ENCODE data around the gene GREM1.

The GREM1 gene

DNA sequence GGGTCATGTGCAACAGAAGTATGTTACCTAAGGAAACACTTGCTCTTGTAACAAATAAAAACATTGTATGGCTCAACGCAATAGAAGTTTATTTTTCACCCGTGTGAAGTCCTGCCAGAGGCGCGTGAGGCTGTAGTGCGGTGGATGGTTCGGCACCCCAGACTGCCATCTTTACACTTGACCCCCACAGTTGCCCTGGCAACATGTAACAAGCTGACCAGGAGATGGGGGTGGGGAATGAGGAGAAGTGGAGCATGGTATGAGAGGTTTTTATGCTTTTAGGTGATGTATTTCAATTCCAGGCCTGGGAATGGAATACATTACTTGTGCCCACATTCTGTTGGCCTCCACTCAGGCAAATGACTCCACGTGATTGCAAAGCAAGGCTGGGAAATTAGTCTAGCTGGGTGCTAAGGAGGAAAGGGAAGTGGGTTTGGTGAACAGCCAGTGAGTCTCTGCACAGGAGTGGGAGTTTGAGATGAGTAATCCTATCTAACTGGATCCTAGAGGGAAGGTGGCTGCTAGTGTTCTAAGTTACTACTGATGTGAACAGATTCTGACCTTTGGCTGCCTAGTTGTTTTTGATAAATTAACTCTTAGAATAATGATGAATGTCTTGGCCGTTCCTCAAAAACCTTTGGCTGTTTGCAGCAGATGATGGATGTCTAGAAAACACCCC is 33.8 kb upstream of the GREM1 start:
- Histone ChIP-seq H3K9me3 (no peaks in the 10 kb centered on the region), H3K27me3 (ENCODE audit: low read depth) (no peaks in the 10 kb centered on the region), H3K4me3 (no peak overlapping the region), H3K4me1 (no peaks in the 10 kb centered on the region), H3K36me3 (replicated peaks) (no peaks in the 10 kb centered on the region)
- in situ Hi-C loops (cut with MboI; ENCODE audit: low sequenced_read_pairs) = no loop called here
- no peak for DNase-seq (ENCODE audit: low spot score in 2 of 2)

DNA sequence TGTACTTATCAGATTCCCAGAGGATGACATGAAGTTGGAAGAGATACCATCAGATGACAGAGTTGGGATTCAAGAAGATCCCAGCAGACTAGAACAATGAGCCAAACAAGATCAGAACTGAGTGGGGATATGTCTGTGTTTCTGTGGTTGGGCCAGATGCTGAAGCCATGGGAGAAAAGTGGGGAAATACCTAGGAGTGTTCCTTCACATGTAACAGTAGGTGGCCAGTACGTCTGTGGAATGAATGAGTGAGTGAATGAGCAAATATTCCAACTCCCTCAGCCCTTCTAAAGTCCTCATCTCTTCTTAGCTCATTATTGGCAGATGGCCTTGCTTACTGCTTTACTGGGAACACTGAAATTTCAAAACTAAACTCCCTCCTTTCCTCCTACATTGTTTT is 32.2 kb upstream of the GREM1 start:
- Histone ChIP-seq H3K27me3 (ENCODE audit: low read depth) (no peaks in the 10 kb centered on the region), H3K36me3 (replicated peaks) (no peaks in the 10 kb centered on the region), H3K4me3 (no peak overlapping the region), H3K4me1 (no peaks in the 10 kb centered on the region), H3K9me3 (no peaks in the 10 kb centered on the region)
- no peak for DNase-seq (ENCODE audit: low spot score in 2 of 2)
- in situ Hi-C loops (cut with MboI; ENCODE audit: low sequenced_read_pairs) = no loop called here

DNA sequence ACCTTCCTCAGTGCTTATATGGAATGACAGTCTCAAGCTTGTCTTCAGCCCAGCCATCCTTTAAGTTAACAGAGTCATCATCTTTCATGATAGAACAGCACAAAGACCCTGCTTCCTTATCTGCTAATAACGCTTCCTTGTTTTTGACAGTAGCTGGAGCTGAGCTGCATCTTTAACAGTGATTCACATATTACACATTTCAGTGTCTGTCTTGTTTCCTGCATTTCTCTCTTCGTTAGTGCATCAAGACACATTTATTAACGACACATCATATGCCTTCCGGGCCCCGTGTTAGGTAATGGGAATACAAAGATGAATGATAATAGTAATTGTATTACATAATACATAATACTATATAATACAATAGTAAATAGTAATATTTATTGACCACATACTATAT is 30.2 kb upstream of the GREM1 start:
- peaks cover 2% of the 10 kb centered on the region; the same call in 1 of the 2 replicates for H3K27me3 ChIP-seq (ENCODE audit: low read depth)
- no peaks in the 10 kb centered on the region for H3K9me3 ChIP-seq
- H3K4me1 ChIP-seq = no peaks in the 10 kb centered on the region
- no peaks in the 10 kb centered on the region for H3K36me3 ChIP-seq (replicated peaks)
- in situ Hi-C loops (cut with MboI; ENCODE audit: low sequenced_read_pairs) = no loop called here
- no peak overlapping the region for H3K4me3 ChIP-seq
- DNase-seq (ENCODE audit: low spot score in 2 of 2) = no peak

DNA sequence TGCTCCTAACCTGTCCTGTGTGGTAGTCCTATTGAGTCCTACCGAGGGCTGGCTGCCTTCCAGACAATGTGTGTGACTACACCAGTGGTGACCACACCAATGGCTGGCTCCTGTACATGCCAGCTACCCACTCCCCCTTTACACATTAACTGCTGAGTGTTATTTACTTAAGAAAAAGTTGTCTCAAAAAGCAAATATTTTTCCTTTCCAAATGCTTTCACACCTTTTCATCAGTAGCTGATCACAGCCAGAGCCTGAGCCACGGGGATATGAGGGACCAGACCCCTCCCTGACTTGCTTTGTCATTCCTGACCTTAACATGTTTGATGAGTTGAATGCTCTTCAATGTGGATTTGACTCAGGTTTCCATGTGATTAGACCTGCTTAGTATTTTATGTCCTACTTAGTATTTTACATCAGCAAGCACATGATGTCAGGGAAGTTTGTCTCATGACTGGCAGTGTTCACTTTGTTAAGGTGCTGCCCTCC is 29.6 kb upstream of the GREM1 start:
- no peak for DNase-seq (ENCODE audit: low spot score in 2 of 2)
- Histone ChIP-seq H3K27me3 (ENCODE audit: low read depth) (peaks cover 2% of the 10 kb centered on the region; the same call in 1 of the 2 replicates), H3K36me3 (replicated peaks) (no peaks in the 10 kb centered on the region), H3K9me3 (no peaks in the 10 kb centered on the region), H3K4me1 (no peaks in the 10 kb centered on the region), H3K4me3 (no peak overlapping the region)
- in situ Hi-C loops (cut with MboI; ENCODE audit: low sequenced_read_pairs) = no loop called here

DNA sequence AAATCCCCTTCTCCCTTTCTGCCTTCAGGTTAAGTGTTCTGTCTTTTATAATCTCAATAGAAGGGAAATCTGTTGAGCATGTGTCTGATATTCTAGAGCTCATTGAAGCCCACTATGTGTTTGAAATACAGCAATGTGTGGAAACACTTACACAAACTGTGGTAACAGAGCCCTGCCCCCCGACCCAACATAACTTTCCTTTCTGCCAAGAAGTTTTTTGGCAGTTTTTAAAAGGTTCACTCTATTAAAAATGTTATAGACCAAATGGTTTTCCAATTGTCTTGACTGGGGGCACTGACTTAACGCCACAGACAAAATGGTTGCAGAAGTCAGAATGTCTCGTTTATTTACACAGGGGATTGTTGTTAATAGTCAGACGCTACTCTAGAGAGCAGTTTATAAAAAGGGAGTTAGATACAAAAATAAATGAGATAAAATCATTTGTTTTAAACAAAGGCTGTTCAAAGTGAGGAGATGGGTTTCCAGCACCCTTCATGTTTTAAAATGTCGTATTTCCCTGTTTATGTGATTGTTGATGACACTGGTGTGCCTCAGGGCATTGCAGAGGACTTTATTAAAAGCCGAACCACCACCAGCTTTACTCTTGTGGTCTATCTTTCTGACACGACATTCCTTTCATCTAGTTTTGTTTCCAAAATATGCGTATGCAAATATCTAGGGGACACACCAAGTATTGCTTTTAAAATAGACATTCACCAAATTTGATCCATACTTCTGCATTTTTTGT is 26.7 kb upstream of the GREM1 start:
- no peak for DNase-seq (ENCODE audit: low spot score in 2 of 2)
- no peak overlapping the region for H3K4me3 ChIP-seq
- no peaks in the 10 kb centered on the region for H3K9me3 ChIP-seq
- H3K4me1 ChIP-seq = no peaks in the 10 kb centered on the region
- H3K36me3 ChIP-seq (replicated peaks) = no peaks in the 10 kb centered on the region
- H3K27me3 ChIP-seq (ENCODE audit: low read depth) = peaks cover 2% of the 10 kb centered on the region; the same call in 1 of the 2 replicates
- in situ Hi-C loops (cut with MboI; ENCODE audit: low sequenced_read_pairs) = no loop called here

DNA sequence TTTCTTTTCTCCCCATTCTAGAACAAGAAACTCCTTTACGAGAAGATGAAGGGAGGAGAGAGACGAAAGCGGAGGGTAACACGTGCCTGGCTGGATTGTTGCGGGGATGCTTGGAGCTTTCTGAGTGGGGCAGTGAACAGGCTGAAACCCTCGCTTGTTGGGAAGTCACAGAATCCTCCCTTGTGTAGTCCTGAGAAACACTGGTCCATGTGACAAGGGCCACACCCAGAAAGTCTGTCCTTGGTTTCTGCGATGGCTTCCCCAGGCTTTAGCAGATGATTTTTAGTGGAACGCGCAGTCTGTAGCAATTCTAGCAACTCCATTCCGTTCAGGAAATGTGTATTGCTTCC is 26.1 kb upstream of the GREM1 start:
- no peak for DNase-seq (ENCODE audit: low spot score in 2 of 2)
- H3K4me3 ChIP-seq = no peak overlapping the region
- H3K9me3 ChIP-seq = no peaks in the 10 kb centered on the region
- no peaks in the 10 kb centered on the region for H3K36me3 ChIP-seq (replicated peaks)
- H3K4me1 ChIP-seq = no peaks in the 10 kb centered on the region; the same call in 1 of the 2 replicates
- peaks cover 2% of the 10 kb centered on the region; the same call in 1 of the 2 replicates for H3K27me3 ChIP-seq (ENCODE audit: low read depth)
- in situ Hi-C loops (cut with MboI; ENCODE audit: low sequenced_read_pairs) = no loop called here

DNA sequence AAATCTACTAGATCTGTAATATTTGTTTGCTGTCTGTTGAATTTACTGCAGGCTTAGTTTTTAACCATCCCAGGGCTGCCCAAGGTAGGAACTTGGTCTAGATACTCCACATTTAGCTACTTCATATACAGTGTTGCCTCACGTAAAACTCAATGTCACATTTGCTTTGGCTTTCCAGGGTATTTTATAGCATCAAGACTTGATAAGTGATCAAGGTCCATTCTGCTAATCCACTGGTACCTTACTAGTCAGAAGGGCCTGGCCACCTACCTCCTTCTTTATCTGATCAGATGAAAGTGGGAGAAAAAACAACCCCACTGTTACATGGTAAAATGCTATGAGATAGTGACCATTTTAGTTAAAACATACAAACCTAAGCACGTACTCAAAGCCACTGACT is 25.5 kb upstream of the GREM1 start:
- in situ Hi-C loops (cut with MboI; ENCODE audit: low sequenced_read_pairs) = no loop called here
- Histone ChIP-seq H3K9me3 (no peaks in the 10 kb centered on the region; the same call in 1 of the 2 replicates), H3K36me3 (replicated peaks) (no peaks in the 10 kb centered on the region), H3K4me3 (no peak overlapping the region), H3K27me3 (ENCODE audit: low read depth) (peaks cover 2% of the 10 kb centered on the region; the same call in 1 of the 2 replicates), H3K4me1 (no peaks in the 10 kb centered on the region; the same call in 1 of the 2 replicates)
- DNase-seq (ENCODE audit: low spot score in 2 of 2) = no peak

DNA sequence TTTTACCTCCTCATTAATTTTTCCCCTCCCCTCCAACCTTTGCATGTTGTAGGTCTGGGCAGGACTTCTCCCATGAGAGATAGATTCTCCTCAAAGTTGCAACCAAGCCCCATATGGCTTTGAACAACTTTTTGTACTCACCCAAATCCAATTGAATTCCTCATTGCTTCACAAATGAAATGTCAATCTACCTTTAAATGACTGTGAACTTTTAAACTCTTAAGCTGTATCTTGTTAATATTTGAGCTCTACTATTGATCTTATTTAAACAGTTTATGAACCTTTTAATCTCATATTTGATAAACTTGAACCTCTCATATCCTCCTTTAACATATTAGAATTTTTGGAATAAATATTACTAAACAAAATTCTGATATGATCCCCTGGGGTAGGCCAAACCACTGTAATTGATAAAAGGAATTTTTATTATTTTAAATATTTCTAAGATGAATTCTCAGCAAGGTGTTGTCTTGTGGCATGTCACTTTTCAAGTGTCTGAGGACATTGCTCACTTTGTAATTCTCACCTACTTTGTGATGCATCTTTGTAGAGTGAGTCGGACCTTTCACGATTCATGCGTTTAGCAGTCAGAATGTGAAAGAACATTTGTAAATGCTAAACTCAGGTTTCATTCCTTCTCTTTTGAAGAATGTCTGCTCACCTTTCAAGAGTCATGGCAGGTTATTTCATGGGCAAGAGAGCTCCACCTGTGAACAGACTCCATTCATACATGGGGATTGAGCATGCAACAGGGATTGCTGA is 23.4 kb upstream of the GREM1 start:
- Histone ChIP-seq H3K4me1 (no peaks in the 10 kb centered on the region; the same call in 1 of the 2 replicates), H3K4me3 (no peak overlapping the region), H3K27me3 (ENCODE audit: low read depth) (peaks cover 2% of the 10 kb centered on the region; the same call in 1 of the 2 replicates), H3K9me3 (no peaks in the 10 kb centered on the region; the same call in 1 of the 2 replicates), H3K36me3 (replicated peaks) (no peaks in the 10 kb centered on the region)
- in situ Hi-C loops (cut with MboI; ENCODE audit: low sequenced_read_pairs) = no loop called here
- no peak for DNase-seq (ENCODE audit: low spot score in 2 of 2)

DNA sequence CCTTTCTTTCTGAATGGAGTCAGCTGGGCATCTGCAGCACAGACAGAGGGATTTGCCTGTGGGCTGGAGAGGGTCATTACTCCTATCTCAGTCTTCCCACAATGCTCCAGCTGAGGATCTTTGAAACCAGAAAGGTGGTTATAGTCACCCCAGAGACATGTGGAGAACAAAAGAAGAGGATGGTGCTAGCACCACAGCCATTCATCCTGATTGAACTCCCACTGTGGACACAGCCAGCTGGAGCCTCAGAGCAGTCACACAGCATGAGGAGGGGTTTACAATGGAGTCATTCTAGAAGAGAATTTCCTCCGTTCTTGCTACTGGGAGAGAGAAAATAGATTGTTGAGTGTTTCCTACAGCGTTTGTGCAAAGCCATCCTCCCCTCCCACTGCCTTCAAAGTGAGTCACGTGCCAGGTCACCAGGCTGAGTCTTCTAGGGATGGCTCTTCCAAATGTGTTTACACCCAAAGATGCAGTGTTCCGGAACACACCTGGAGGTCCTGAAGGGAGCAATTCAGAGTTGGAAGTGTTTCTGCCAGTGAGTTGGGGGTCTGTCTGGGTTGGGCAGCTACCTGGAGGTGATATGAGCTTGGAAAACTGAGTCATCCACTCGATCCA is 18.9 kb upstream of the GREM1 start:
- Histone ChIP-seq H3K4me1 (no peaks in the 10 kb centered on the region; the same call in 1 of the 2 replicates), H3K9me3 (no peaks in the 10 kb centered on the region; the same call in 1 of the 2 replicates), H3K36me3 (replicated peaks) (no peaks in the 10 kb centered on the region), H3K27me3 (ENCODE audit: low read depth) (no peaks in the 10 kb centered on the region), H3K4me3 (no peak overlapping the region)
- DNase-seq (ENCODE audit: low spot score in 2 of 2) = no peak
- in situ Hi-C loops (cut with MboI; ENCODE audit: low sequenced_read_pairs) = no loop called here

DNA sequence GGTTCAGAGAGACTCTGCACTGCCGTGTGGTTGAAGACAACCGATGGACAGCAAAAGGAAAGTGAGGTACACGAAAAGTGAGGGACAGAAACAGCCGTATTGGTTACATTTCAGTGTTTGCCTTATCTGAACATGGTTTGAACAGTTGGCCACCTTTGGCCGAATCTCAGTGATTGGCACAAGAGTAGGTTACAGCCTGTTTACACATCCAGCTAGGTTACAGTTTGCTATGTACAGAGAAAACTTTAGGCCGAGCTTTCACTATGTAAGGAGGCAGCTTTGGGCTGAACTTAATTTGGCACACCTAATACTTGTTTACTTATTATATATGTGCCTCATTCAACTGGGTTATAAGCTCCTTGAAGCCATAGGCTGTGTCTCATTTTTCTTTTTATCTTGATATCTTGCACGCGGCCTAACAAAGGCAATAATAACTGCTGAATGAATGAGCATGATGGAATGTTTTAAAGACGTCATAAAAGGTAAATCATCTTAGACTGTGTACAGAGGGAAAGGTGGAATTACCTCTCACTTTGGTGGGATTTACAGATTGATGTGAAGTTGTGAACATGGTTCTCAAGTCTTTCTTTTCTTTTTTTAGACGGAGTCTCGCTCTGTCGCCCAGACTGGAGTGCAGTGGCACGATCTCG is 17.2 kb upstream of the GREM1 start:
- DNase-seq (ENCODE audit: low spot score in 2 of 2) = no peak
- Histone ChIP-seq H3K36me3 (replicated peaks) (no peaks in the 10 kb centered on the region), H3K9me3 (no peaks in the 10 kb centered on the region; the same call in 1 of the 2 replicates), H3K4me1 (no peaks in the 10 kb centered on the region; the same call in 1 of the 2 replicates), H3K4me3 (no peak overlapping the region), H3K27me3 (ENCODE audit: low read depth) (peaks cover 8% of the 10 kb centered on the region; the same call in 1 of the 2 replicates)
- in situ Hi-C loops (cut with MboI; ENCODE audit: low sequenced_read_pairs) = no loop called here

DNA sequence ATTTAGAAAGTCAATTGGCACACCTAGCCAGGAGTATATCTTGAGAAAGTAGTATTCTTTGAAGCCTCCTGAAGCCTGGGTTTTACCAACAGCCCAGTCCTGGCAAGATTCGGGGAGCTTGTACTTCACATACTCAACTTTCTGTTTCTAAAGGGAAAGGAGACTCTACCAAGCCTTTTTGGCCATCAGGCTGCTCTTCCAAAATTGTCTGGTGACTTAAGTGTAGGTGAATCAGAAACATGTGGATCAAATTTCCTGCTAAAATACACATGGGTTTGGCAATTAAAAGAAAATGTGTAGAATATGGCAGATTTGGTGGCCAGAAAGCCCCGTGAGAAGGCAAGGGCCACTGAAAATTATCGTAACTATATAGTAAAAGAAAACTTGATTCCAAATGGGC is 15.9 kb upstream of the GREM1 start:
- in situ Hi-C loops (cut with MboI; ENCODE audit: low sequenced_read_pairs) = no loop called here
- DNase-seq (ENCODE audit: low spot score in 2 of 2) = no peak
- no peaks in the 10 kb centered on the region for H3K36me3 ChIP-seq (replicated peaks)
- no peaks in the 10 kb centered on the region; the same call in 1 of the 2 replicates for H3K4me1 ChIP-seq
- no peaks in the 10 kb centered on the region; the same call in 1 of the 2 replicates for H3K9me3 ChIP-seq
- H3K4me3 ChIP-seq = no peak overlapping the region
- H3K27me3 ChIP-seq (ENCODE audit: low read depth) = peaks cover 8% of the 10 kb centered on the region; the same call in 1 of the 2 replicates

DNA sequence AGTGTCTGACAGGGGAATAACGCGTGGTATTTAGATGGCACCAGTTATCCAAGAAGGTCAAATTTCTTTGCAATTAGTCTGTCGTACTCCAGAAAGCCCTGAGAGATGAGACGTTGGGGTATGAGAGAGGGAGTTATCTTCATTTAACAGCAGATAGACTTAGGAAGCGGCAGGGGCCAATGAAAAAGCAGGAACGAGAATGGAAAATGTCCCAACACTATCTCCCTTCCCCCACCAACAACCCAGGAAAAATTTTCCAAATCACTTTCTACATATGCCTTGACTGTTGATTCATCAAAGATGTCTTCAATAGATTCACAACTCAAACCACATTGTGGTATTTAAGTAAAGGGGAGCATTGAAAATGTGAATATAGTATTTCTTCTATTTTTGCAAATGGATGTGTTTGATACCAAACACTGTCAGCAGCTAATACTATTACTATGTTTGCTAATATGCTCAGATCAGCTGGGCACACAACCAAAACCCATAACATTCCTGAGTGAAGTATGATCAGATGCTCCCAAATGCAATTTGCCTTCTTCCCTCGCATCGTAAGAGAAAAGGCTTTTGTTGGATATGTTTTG is 13.3 kb upstream of the GREM1 start:
- Histone ChIP-seq H3K9me3 (no peaks in the 10 kb centered on the region), H3K27me3 (ENCODE audit: low read depth) (peaks cover 8% of the 10 kb centered on the region; the same call in 1 of the 2 replicates), H3K36me3 (replicated peaks) (no peaks in the 10 kb centered on the region), H3K4me3 (no peak overlapping the region), H3K4me1 (no peaks in the 10 kb centered on the region)
- in situ Hi-C loops (cut with MboI; ENCODE audit: low sequenced_read_pairs) = no loop called here
- DNase-seq (ENCODE audit: low spot score in 2 of 2) = no peak

Measured in HAP-1 (cell line).